GM21786 (cell line): Measurements from ENCODE around the gene CRISPLD2.

ENCODE experiments used
- ATAC-seq: cut with Tn5 transposase; IDR thresholded peaks from one replicate; pipeline ENCODE4 v1.9.1; 2021; ENCODE audit not compliant: unreplicated experiment

CRISPLD2 gene

DNA sequence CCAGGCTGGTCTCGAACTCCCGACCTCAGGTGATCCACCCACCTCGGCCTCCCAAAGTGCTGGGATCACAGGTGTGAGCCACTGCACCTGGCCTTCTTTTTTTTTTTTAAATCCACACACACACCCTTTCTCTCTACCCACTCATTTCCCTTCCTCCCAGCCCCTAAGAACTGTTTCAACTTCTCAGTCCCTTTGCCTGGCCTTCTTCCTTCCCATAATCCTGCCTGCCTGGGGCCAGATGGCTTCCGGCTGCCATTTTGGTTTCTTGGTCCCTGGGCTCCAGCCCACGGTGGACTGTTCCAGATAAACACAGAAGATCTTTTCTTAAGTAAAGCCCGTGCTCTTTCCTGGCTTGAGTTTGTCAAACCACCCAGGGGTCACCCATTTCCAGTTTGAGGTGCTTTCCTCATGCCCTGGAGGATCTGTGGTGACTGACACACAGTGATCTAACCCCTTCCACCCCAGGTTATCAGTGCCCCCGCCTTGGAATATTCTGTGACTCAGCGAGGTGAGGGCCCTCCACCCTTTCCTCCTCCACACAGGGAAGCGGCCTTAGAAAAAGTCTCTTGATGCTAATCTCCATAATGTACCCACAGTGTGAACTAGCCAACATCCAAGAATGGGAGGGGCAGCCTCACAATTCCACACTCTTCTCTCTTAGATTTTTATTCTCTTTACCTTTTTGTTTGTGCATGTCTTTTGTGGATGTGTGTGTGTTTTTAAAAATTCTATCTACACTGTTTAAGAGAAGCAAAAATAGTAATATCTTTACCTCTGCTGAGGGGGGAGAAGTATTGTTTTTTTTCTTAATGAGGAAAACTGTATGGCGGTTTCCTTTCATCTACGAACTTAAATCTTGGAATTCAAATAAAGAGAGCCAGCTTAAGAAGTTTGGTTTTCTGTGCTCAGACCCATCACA, 60.0 kb downstream of the CRISPLD2 start:
- no peak for ATAC-seq

DNA sequence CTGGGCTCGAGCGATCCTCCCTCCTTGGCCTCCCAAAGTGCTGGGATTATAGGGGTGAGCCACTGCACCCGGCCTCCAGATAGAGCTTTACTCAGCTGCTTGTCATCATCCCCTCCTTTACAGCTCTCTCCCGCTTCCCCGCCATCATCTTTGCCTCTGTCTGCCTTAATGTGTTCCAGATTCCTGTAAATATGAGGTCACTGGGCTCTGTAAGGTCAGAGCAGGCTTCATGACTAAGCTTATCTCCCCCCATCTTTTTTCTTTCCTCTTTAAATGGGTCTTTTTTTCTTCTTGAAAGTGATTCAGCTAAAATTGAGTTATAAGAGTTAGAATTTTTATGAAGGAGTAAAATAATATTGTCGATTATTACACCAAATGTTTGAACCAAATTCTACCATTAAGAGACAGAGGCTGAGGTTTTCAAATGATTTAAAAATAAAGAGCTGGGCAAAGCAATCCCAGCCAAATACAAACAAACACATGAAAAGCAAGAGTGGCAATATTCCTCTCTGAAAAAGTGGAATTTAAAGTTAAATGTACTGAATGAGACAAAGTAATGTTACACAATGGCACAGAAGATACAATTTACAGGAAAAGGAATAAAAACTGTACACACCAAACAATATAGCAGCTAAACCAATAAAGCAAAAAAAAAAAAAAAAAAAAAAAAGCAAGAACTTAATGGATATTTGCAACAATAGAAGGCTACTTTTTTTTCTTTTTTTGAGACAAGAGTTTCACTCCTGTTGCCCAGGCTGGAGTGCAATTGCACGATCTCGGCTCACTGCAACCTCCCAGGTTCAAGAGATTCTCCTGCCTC, 62.1 kb downstream of the CRISPLD2 start:
- no peak for ATAC-seq

DNA sequence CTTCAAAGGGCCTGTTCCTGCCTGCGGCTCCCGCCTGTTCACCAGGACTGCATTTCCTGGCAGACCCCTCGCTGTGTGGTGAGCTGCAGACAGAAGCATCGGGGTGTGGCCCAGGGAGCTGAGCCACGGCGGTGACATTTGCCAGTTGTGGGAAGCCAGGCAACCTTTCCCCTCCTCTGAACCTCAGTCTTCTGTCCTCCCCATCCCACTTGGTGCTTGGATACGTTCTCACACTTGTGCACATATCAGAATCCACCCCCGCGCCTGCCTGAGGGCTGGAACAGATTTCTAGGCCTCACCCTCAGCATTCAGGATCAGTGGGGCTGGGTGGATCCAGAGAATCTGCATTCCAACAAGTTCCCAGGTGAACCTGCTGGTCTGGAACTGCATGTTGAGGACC, 63.5 kb downstream of the CRISPLD2 start:
- ATAC-seq, result no peak

- no peak for ATAC-seq
Observed at GRCh38 chr16:84884246-84884595, 64.4 kb downstream of the CRISPLD2 start.

DNA sequence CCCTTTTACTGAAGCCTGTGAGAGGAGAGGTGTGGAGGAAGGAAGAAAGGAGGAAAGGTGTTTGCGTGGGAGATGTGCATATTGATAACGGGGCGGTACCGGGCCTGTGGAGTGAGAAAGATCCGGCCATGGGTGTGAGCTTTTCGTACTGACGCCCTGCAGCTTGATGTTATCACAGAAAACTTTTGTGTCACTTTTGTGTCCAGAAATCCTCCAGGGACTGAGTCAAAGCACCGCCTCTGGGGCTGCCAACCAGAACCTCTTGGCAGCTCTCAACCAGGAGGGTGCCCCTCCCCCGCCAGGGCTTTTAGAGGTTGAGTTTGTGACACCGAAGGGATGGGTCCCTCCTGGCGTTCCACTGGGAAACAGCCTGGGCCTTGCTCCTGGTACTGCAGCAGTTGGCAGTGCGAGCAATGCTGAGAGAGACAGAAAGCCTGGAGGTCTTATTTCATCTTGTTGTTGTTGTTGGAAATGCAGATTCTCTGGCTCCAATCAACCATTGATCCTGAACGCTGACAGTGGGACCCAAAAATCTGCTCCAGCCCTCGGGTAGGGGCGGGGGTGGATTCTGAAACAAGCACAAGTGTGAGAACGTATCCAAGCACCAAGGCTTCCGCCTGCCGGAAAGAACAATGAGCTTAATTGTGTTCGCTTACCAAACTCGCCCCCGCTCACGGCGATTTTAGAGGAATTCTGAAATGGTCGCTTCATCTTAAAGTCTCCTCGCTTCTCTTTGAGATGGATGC, 65.0 kb downstream of the CRISPLD2 start:
- ATAC-seq, result no peak

DNA sequence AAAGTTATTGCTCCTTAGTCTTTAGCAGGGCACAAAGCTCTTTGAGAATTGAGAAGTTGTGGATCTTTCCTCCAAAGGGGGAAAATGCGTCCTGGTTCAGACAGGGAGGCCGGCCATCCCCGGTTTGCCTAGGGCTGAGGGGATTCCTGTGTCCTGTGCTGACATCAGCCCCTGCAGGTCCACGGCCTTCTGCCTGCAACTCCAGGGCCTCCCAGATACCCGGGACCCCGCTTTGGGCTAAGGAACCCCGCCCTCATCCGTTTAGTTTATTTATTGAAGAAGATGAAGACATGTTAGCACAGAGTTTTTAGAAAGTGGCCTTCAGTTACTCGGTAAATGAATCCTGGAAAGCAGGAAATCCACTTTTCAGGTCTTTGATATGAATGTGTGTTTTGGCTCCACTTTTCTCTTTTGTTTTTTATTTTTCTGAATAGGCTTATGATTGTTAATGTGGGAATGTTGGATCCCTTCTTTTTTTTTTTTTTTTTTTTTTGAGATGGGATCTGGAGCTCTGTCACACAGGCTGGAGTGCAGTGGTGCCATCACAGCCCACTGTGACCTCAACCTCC, 65.6 kb downstream of the CRISPLD2 start:
- ATAC-seq, result no peak

- ATAC-seq, result no peak
Observed at GRCh38 chr16:84886497-84887090, 66.8 kb downstream of the CRISPLD2 start.

DNA sequence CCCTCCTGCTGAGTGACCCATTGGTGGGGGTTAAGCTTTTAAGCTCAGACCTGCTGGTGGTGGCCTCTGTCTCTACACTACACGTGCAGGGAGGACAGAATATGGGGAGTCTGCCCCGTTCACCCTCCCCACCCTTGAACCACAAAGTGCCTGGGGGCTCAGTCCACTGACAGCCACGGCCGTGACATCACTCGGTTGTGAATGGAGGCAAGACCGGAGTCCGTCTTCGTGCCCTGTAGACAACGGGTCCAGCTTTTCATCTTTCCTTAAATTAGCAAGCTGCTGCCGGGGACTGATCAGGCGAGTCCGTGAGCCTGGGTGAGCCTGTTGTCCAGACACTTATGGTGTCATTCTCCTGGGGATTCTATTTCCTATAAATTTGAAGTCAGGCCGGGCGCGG, 67.4 kb downstream of the CRISPLD2 start:
- ATAC-seq, result no peak

GRCh38 chr16:84888450-84888849, 68.7 kb downstream of the CRISPLD2 start:
- no peak for ATAC-seq

- ATAC-seq, result no peak
Observed at GRCh38 chr16:84889066-84889465, 69.3 kb downstream of the CRISPLD2 start.

DNA sequence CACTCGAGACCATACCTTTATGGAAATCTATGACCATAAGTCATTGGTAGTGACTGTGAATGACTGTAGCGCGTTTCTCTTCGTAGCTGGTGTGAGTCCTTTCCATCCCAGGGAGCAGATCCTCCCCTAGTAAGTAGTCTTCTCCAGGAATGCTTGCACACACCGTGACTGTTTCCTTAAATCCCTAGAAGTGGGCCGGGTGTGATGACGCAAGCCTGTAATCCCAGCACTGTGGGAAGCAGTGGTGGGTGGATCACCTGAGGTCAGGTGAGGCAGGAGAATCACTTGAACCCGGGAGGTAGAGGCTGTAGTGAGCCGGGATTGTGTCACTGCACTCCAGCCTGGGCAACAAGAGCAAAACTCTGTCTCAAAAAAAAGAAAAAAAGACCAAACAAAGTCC, 70.6 kb downstream of the CRISPLD2 start:
- ATAC-seq, result no peak

DNA sequence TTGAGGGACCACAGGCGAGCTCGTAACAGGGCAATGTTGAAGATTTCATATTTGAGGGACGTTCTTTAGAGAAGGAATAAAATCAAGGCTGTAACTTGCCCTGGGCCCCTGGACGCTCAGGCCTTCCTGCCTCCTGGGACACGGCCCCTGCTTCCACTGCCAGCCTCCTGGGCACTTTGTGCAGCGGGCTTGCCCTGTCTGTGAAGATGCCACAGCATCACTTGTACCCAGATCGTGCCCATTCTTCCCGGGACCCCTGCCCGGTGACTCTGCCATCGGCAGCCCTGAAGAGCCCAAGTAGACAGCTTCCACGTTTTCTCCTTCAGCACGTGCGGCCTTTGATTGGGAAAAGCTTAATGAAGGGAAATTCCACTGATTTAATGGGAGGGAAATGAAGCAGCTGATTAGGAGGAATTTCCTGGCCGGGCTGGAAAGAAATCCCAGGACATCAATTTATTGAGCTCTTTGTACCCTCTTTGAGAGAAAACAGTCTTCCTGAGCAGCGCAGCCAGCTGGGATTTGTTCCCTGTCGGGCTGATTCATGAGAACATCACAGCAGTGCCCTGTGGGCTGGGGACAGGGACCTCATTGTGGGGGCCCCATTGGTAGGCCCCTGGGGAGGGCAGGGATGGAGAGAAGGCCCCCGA, 71.5 kb downstream of the CRISPLD2 start:
- ATAC-seq, result no peak

- no peak for ATAC-seq
Observed at GRCh38 chr16:84892097-84892496, 72.3 kb downstream of the CRISPLD2 start.

GRCh38 chr16:84893467-84893848, 73.7 kb downstream of the CRISPLD2 start:
- no peak for ATAC-seq

GRCh38 chr16:84893849-84894599, 74.2 kb downstream of the CRISPLD2 start:
- peak; percentile 62 for ATAC-seq

GRCh38 chr16:84895016-84895415, 75.2 kb downstream of the CRISPLD2 start:
- no peak for ATAC-seq

DNA sequence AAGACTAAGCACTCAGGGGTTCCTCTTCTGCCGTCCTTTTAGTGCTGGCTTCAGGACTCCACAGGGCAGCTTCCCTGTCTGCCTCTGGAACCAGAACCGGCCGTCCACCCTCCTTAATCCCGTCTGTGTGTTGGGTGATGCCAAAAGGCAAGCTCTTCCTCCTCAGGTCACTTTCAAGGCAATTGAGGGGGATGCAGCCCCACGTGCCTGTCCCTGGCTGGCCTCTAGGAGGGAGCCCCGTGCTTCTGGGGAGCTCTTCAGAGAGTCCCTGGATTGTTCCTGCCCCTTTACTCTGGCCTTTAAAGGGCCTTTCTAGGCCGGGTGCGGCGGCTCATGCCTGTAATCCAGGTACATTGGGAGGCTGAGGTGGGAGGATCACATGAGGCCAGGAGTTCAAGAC, 77.1 kb downstream of the CRISPLD2 start:
- ATAC-seq, result no peak

DNA sequence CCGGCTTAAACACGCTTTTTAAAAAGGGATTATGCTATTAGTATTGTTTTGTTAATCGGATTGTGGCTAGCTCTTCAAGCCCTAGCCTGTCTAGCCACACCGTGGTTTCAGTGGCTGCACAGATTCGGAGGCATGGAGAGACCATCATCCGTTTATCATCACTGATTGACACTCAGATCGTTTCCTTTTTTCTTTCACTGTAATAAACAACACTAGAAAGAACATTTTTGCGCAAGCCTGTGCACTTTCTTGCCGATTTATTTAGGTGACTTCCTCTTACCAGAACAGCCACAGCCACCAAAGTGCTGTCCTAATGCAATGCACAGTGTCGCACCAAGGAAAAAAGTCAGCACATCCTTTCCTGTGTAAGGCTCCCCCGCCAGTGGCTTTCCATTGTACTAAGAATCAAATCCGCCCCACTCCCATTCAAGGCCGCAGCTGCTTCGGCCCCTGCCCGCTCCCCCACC, 78.2 kb downstream of the CRISPLD2 start:
- no peak for ATAC-seq

DNA sequence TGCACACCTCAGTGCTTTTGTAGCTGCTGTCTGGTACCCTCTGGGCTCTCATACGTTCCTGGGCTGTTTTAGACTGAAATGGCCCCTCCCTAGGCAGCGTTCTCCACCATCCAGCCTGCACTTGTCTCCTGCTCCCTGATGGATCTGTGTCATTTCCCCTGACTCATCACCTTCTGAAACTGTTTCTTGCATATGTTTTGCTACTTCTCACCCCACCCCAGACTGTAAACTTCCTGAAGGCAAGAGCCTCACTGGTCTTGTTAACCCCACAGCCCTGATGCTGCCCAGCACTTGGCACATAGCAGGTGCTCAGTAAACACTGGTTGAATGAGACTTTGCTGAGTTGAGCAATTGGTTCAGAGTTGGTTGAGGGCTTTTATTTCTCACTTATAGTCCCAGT, 78.7 kb downstream of the CRISPLD2 start:
- no peak for ATAC-seq
